Left colon (tissue), 2 donors: ENCODE measurements around the gene PCDHGA6. TPM values are rescaled to one million over a fixed set of nuclear protein-coding genes. Genes with fewer than 3 reads are reported as not detected.
"Not testable (repeated sequence)": the region's sequence is repeated elsewhere in the genome, so short reads cannot be mapped to it uniquely, and the experiment has no call there.

Experiments used
- ATAC-seq: fragments of 200-7000 bp; cut with Tn5 transposase; one replicate; pipeline ENCODE4 v1.9.1; 2020; ENCODE audit warnings: mild to moderate bottlenecking, moderate library complexity
- DNase-seq, 2 donors: peaks; one replicate each; pipeline ENCODE4 v3.0.0-alpha.2; 2020
- intact Hi-C, 2 donors: fragments of 100-400 bp; cut with DNase I in 1 of 2; cut with micrococcal nuclease in 1 of 2; formaldehyde crosslinking; loops; one replicate each; pipeline versions ENCODE4 v1.11.2 to v1.14.0; 2022; cut with DNase I, micrococcal nuclease
- long read RNA-seq: library from polyadenylated mRNA; unstranded; transcript quantifications from one replicate; pipeline ENCODE4 v2.0.0, GENCODE V29; 2021
- total RNA-seq, 2 donors: library from RNA; stranded (reverse); fragmentation: NEBNext Ultra II Directional; extraction: Animal tissue kit (Norgen Biotek cat#: 25700); gene quantifications; one replicate each; pipeline ENCODE4 v1.2.1, GENCODE V29; 2021
- donor health status: DM: no; HTN: no; CAD: no.
- donor health status: DM: yes; HTN: yes; CAD: no.

The PCDHGA6 gene
- 1 to 10 TPM; 1.6 to 2.0 TPM for total RNA-seq
- long read RNA-seq, result 0 reads

DNA sequence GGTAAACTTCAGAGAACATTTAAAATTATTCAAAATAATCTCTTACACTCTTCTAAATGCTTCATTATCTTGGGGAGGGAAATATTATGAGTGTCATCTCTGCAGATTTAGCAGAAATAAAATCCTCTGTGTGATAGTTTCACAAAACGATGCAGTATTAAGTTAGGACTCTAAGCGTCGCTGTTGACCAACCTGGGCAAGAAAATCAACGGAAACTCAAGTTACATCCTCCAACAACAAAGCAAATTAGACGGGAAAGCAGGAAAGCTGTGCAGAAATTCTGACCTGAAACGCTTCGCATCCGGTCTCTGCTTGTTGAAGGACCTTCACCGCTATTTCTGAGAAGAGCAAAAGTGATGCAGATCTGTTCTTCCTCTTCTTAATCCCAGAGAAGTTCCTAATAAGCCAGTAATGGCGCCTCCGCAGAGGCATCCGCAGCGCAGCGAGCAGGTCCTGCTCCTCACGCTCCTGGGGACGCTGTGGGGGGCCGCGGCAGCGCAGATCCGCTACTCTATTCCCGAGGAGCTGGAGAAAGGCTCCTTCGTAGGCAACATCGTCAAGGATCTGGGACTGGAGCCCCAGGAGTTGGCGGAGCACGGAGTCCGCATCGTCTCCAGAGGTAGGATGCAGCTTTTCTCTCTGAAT is at the start of gene PCDHGA6:
Gene PCDHGA6, plus strand, starts transcription at position 219 of the 645 bp plus-strand sequence. Its CDS starts 193 bp downstream, at position 412.
- no peak for DNase-seq
- ATAC-seq, result no peak

DNA sequence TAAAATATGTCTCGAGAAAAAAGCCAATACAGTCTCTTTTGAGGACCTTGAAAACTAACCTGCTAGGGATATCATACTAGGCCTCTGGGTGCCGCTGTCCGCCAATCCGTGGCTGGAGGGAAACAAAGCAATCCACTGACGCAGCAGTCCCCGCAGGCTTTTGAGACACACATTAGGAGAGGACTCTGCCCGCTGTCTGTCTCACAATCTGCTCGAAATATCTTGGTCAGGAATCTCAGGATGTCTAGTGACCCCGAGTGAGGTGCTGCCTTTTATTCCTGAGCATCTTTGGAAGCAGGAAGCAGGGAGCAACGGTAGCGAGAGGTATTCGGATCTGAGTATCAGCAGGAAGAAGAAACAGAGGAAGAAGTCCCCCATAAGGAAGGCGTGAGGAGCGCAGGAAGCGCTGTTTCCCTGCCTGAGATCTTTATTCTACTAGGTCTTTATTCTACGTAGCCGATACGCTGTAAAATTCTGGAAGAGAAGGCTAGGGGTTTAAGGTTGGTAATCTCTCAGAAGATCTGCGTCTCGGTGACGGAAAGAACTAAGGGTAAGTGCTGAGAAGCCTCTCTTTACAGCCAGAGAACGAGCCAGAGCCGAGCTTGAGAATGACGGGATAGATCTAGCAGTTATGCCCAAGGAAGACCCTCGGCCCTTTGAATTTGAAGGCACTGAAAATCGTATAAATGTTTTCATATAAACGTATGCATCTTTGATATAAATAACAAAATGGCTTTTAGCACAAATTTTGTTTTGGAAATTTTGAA is 47.4 kb upstream of the PCDHGA6 start:
- DNase-seq, result peak; percentile 53 to 75
- ATAC-seq, result peak; percentile 99
- intact Hi-C loops, result loop anchor here in 1 of 2 donors (10.0 kb wide), 2 partner anchors 199 to 239 kb away; no protein-coding TSS in a partner anchor

More for the DNA sequence above, at the start of gene PCDHGA6:
- intact Hi-C loops, result no loop called here

DNA sequence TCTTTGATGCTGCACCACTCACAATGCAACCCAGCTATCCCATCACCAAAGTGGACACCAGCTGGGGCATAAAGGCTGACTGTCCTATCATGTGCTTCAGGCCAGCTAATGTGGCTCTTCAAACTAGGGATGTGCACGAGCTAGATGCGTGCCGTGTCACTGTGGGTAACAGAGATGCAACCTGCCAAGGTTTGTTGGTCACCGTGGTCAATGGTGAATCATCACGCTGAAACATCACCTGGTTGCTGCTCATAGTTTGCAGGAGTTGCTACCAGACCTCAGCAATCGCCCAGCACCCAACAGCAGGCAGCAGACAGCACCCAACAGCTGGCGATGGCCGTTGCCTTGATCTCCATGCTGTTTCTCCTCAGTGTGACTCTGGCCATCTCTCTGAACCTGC is 45.5 kb upstream of the PCDHGA6 start:
- ATAC-seq, result no peak
- no peak for DNase-seq
- intact Hi-C loops, result loop anchor here in 1 of 2 donors (10.0 kb wide), 2 partner anchors 197 to 237 kb away; no protein-coding TSS in a partner anchor

DNA sequence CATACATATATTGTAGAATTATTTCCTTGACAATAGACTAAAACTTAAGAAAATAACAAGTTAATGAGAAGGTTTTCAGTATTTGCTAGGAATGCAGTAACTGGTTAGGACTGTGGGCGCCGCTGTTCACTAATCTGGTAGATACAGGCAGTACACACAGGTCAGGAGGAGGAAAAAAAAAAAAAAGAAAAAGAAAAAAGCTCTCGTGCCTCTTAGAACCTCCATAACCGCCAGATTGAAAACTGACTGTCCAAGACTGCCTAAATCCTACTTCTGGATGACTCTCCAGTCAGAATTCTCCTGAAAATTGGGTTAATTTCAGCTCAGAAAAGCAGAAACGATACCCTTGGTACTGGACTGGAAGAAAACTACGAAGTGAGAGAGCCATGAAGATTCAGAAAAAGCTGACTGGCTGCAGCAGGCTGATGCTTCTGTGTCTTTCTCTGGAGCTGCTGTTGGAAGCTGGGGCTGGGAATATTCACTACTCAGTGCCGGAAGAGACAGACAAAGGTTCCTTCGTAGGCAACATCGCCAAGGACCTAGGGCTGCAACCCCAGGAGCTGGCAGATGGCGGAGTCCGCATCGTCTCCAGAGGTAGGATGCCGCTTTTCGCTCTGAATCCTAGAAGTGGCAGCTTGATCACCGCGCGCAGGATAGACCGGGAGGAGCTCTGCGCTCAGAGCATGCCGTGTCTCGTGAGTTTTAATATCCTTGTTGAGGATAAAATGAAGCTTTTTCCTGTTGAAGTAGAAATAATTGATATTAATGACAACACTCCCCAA is 43.2 kb upstream of the PCDHGA6 start, which contains the start of gene PCDHGA1:
Gene PCDHGA1, plus strand, starts transcription at position 216 of the 782 bp plus-strand sequence.
- peak in 1 of 2 donors; percentile 43 for DNase-seq
- intact Hi-C loops, result no loop called here
- no peak for ATAC-seq

DNA sequence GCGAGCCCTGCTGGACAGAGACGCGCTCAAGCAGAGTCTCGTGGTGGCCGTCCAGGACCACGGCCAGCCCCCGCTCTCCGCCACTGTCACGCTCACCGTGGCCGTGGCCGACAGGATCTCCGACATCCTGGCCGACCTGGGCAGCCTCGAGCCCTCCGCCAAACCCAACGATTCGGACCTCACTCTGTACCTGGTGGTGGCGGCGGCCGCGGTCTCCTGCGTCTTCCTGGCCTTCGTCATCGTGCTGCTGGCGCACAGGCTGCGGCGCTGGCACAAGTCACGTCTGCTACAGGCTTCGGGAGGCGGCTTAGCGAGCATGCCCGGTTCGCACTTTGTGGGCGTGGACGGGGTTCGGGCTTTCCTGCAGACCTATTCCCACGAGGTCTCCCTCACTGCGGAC is 41.1 kb upstream of the PCDHGA6 start:
- intact Hi-C loops, ATAC-seq: not testable (repeated sequence)

DNA sequence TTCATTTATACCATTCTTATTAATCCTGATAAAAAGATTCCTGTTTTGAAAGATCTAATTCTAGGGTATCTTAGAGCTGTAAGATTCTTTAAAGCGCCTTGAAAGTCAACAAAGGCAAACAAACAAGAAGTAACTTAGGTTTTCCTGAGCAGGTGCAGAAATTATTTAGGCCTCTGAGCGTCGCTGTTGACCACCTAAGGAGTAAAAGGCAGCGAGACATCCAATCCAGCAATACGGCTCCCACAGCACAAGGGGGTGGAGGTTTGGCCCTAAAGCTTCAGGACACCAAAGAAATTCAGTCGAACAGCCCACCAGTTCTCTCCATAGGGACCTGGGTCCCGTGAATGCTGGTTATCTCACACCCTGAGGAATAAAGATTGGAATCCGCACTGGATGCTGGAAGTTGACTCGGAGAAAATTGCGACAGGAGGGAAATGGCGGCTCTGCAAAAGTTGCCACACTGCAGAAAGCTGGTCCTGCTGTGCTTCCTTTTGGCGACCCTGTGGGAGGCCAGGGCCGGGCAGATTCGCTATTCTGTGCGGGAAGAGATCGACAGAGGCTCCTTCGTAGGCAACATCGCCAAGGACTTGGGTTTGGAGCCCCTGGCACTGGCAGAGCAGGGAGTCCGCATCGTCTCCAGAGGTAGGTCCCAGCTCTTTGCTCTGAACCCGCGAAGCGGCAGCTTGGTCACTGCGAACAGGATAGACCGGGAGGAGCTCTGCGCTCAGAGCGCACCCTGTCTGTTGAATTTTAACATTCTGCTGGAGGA is 35.0 kb upstream of the PCDHGA6 start, which contains the start of gene PCDHGA2:
Gene PCDHGA2, plus strand, starts transcription at position 223 of the 769 bp plus-strand sequence.
- DNase-seq (no peak), ATAC-seq (no peak)
- intact Hi-C loops, result no loop called here

More for the DNA sequence above, 41.1 kb upstream of the PCDHGA6 start:
- not testable (repeated sequence) for DNase-seq

DNA sequence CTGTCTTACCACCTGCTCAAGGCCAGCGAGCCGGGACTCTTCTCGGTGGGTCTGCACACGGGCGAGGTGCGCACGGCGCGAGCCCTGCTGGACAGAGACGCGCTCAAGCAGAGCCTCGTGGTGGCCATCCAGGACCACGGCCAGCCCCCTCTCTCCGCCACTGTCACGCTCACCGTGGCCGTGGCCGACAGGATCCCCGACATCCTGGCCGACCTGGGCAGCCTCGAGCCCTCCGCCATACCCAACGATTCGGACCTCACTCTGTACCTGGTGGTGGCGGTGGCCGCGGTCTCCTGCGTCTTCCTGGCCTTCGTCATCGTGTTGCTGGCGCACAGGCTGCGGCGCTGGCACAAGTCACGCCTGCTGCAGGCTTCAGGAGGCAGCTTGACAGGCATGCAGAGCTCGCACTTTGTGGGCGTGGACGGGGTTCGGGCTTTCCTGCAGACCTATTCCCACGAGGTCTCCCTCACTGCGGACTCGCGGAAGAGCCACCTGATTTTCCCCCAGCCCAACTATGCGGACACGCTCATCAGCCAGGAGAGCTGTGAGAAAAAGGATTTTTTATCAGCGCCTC is 32.8 kb upstream of the PCDHGA6 start:
- not testable (repeated sequence) for ATAC-seq, DNase-seq
- intact Hi-C loops, result loop anchor here in 1 of 2 donors (10.0 kb wide), 1 partner anchor 54 kb away; the partner anchor contains the start of genes PCDHGA8 and PCDHGB5

DNA sequence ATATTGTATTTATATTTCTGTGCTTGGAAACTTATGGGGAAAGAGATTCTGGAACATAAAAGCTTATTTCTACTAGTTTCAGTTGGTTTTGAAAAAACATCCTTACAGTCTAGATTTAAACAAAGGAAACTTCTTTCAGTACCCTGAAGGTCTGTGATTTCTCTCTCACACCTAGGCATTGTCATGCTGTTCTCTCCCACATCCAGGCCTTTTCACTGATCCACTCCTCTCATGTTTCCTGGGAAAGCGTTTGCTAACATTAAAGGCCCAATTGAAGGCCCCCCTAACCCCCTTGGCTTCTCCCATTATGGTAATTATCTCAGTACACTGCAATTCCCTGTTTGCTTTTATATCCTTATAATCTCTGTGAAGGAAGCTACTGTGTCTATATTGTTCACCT is 30.9 kb upstream of the PCDHGA6 start:
- ATAC-seq, result no peak
- no peak for DNase-seq
- intact Hi-C loops, result loop anchor here in 1 of 2 donors (10.0 kb wide), 1 partner anchor 52 kb away; the partner anchor contains the start of genes PCDHGA8 and PCDHGB5

DNA sequence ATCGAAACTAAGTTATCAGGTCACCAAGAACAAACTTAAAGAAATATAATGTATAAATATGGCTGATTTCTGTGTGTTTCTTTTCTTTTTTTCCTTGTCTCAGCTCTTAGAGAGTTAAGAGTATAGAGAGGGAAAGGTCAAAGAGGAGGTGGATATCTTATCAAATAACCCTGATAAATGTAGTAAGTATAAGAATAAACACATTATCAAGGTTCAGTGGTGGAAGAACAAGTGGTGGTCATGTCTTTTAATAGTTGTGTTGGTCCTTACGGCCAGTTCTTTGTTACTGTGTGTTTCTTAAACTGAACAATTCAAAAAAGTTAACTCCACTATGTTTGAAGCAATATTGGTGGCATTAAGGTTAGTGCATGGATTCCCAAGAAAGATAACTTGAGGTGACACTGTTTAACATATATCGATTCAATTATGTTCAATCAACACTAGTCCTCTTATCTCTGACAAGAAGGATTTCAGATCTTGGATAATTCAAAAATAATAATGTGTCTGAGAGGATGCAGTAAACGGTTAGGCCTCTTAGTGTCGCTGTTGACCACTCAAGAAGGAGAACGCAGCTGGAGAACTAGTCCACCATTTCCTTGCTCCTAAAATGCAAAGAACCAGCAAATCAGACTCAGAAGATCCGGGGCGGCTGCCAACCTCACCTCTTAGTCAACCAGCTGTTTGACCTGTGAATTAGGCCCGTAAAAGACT is 30.3 kb upstream of the PCDHGA6 start, which contains the start of gene PCDHGA3:
Gene PCDHGA3, plus strand, starts transcription at position 588 of the 711 bp plus-strand sequence. CDS start 205 bp downstream, outside the sequence.
- ATAC-seq, result no peak
- intact Hi-C loops, result loop anchor here in 1 of 2 donors (10.0 kb wide), 1 partner anchor 51 kb away; the partner anchor contains the start of genes PCDHGA8 and PCDHGB5
- no peak for DNase-seq

DNA sequence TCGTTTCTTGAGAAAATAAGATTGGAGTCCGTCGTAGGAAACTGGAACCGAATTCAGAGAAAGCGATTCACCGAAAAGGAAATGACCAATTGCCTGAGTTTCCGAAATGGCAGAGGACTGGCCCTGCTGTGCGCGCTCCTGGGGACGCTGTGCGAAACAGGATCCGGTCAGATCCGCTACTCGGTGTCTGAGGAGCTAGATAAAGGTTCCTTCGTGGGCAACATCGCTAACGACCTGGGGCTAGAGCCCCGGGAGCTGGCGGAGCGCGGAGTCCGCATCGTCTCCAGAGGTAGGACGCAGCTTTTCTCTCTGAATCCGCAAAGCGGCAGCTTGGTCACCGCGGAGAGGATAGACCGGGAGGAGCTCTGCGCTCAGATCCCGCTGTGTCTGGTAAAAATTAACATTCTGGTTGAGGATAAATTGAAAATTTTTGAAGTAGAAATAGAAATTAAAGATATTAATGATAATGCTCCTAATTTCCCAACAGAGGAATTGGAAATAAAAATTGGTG is 29.7 kb upstream of the PCDHGA6 start:
- intact Hi-C loops, result loop anchor here in 1 of 2 donors (10.0 kb wide), 1 partner anchor 51 kb away; the partner anchor contains the start of genes PCDHGA8 and PCDHGB5
- no peak for DNase-seq
- ATAC-seq, result no peak

DNA sequence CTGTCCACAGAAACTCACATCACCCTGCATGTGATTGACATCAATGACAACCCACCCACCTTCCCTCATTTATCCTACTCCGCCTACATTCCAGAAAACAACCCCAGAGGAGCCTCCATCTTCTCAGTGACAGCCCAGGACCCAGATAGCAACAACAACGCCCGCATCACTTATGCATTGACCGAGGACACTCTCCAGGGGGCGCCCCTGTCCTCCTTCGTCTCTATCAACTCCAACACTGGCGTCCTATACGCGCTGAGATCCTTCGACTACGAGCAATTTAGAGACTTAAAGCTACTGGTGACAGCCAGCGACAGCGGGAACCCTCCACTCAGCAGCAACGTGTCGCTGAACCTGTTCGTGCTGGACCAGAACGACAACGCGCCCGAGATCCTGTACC is 28.4 kb upstream of the PCDHGA6 start:
- intact Hi-C loops, result loop anchor here in 1 of 2 donors (10.0 kb wide), 1 partner anchor 49 kb away; the partner anchor contains the start of genes PCDHGA8 and PCDHGB5
- ATAC-seq, result no peak
- DNase-seq, result no peak

DNA sequence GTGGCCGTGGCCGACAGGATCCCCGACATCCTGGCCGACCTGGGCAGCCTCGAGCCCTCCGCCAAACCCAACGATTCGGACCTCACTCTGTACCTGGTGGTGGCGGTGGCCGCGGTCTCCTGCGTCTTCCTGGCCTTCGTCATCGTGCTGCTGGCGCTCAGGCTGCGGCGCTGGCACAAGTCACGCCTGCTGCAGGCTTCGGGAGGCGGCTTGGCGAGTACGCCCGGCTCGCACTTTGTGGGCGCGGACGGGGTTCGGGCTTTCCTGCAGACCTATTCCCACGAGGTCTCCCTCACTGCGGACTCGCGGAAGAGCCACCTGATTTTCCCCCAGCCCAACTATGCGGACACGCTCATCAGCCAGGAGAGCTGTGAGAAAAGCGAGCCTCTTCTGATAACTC is 27.7 kb upstream of the PCDHGA6 start:
- DNase-seq, ATAC-seq: not testable (repeated sequence)
- intact Hi-C loops, result loop anchor here in 1 of 2 donors (10.0 kb wide), 1 partner anchor 49 kb away; the partner anchor contains the start of genes PCDHGA8 and PCDHGB5

DNA sequence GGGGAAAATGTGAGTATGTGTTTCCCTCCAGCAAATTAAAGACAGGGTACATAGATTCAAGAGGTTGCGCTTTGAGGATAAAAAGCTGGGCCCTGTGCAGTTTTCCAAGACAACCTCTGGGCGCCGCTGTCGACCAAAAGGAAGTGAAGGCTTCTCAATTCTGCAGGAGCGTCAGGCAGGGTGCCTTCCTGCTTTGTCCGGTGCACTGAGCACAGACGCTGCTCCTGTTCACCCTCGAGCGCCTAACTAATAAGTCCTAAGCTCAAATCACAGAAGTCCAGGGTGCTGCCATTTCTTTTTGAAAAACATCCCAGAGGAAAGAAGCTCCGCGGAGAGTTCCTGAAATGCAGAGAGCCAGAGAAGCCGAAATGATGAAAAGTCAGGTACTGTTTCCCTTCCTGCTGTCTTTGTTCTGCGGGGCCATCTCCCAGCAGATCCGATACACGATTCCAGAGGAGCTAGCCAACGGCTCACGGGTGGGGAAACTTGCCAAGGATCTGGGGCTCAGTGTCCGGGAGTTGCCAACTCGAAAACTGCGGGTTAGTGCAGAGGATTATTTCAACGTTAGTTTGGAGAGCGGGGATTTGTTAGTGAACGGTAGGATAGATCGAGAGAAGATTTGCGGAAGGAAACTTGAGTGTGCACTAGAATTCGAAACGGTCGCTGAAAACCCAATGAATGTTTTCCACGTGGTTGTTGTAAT is 23.6 kb upstream of the PCDHGA6 start, which contains the start of gene PCDHGB1:
Gene PCDHGB1, plus strand, starts transcription at position 183 of the 703 bp plus-strand sequence. Its CDS starts 162 bp downstream, at position 345.
- peak in 1 of 2 donors; percentile 36 for DNase-seq
- intact Hi-C loops, result loop anchor here in 1 of 2 donors (10.0 kb wide), 1 partner anchor 45 kb away; the partner anchor contains the start of genes PCDHGA8 and PCDHGB5
- ATAC-seq, result peak; percentile 71

DNA sequence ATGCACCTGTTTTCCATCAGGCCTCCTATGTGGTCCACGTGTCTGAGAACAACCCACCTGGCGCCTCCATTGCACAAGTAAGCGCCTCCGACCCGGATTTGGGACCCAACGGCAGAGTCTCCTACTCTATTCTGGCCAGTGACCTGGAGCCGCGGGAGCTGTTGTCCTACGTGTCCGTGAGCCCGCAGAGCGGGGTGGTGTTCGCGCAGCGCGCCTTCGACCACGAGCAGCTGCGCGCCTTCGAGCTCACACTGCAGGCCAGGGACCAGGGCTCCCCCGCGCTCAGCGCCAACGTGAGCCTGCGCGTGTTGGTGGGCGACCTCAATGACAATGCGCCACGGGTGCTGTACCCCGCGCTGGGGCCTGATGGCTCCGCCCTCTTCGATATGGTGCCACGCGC is 22.1 kb upstream of the PCDHGA6 start:
- no peak for ATAC-seq
- intact Hi-C loops, result no loop called here

DNA sequence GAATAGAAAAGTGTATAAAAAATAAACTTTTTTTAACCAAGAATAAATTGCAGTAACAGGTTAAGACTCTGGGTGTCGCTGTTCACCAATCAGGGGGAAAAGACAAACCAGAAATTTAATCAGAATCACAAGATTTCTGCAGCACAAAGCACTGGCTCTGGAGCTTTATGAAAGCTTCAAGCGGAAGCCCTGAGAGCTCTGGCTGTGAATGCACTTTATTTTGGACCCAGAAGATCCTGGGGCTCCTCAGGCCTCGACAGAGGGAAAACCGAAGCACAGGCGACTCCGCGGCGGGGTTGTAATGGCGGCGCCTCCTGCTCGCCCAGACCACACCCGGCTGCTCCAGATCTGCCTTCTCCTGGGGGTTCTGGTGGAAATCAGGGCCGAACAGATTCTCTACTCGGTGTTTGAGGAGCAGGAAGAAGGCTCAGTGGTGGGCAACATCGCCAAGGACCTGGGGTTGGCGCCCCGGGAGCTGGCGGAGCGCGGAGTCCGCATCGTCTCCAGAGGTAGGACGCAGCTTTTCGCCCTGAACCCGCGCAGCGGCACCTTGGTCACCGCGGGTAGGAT is 18.7 kb upstream of the PCDHGA6 start, which contains the start of gene PCDHGA4:
Gene PCDHGA4, plus strand, starts transcription at position 122 of the 570 bp plus-strand sequence. Its CDS starts 87 bp downstream, at position 209.
- no peak for DNase-seq
- no peak for ATAC-seq
- intact Hi-C loops, result no loop called here

More for the DNA sequence above, 22.1 kb upstream of the PCDHGA6 start:
- DNase-seq, result no peak
